ENCODE data around the gene SHISAL1.

SHISAL1 gene

GRCh38 chr22:44341431-44342346 is 28.9 kb upstream of the SHISAL1 start:
- peak; percentile 76 for DNase-seq

GRCh38 chr22:44340271-44341239 is 27.8 kb upstream of the SHISAL1 start:
- no peak for DNase-seq

GRCh38 chr22:44338906-44339305 is 26.2 kb upstream of the SHISAL1 start:
- no peak for DNase-seq

GRCh38 chr22:44338177-44338810 is 25.5 kb upstream of the SHISAL1 start:
- no peak for DNase-seq

- peak; percentile 87 for DNase-seq
These were observed 24.9 kb upstream of the SHISAL1 start for GRCh38 chr22:44337678-44338004.

GRCh38 chr22:44336962-44337677 is 24.4 kb upstream of the SHISAL1 start:
- DNase-seq = no peak

- DNase-seq = no peak
These were observed 23.4 kb upstream of the SHISAL1 start for GRCh38 chr22:44335903-44336803.

GRCh38 chr22:44335066-44335839 is 22.5 kb upstream of the SHISAL1 start:
- no peak for DNase-seq

- no peak for DNase-seq
These were observed 21.3 kb upstream of the SHISAL1 start for GRCh38 chr22:44333847-44334635.

- no peak for DNase-seq
These were observed 20.2 kb upstream of the SHISAL1 start for GRCh38 chr22:44332946-44333345.

GRCh38 chr22:44331881-44332714 is 19.3 kb upstream of the SHISAL1 start:
- no peak for DNase-seq

GRCh38 chr22:44330744-44331660 is 18.3 kb upstream of the SHISAL1 start:
- DNase-seq = no peak

- no peak for DNase-seq
These were observed 17.5 kb upstream of the SHISAL1 start for GRCh38 chr22:44330188-44330743.

- peak; percentile 65 for DNase-seq
These were observed 16.5 kb upstream of the SHISAL1 start for GRCh38 chr22:44329179-44329796.

GRCh38 chr22:44328762-44329161 is 16.0 kb upstream of the SHISAL1 start:
- DNase-seq = no peak

GRCh38 chr22:44328326-44328725 is 15.6 kb upstream of the SHISAL1 start:
- DNase-seq = no peak

- DNase-seq = no peak
These were observed 13.7 kb upstream of the SHISAL1 start for GRCh38 chr22:44326491-44326885.

All from islet precursor cell (in vitro differentiated cells).